NCI-H1436 (cell line): ENCODE measurements around the gene AP5Z1.

Experiments used
- DNase-seq: peaks from one replicate; lab custom pipeline; 2025; lab: John Stamatoyannopoulos, UW

The AP5Z1 gene

DNA sequence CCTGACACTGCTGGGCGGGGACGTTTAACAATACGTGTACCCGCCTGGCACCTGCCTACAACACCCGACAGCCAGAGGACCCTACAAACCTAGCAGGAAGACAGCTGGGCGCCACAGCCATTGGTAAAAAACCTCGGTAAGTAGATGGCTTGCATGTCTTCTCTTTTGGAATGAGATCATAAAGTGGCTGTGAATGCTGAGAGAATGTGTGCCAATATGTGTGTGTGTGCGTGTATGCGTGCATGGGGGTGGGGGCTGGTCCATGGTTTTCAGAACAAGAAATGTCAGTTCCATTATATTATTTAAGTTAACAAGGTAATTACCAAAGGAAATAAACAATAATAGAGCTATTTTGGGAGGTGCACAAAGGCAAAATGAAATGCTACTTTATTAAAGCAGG, 47.3 kb downstream of the AP5Z1 start:
- peak; percentile 11 for DNase-seq

DNA sequence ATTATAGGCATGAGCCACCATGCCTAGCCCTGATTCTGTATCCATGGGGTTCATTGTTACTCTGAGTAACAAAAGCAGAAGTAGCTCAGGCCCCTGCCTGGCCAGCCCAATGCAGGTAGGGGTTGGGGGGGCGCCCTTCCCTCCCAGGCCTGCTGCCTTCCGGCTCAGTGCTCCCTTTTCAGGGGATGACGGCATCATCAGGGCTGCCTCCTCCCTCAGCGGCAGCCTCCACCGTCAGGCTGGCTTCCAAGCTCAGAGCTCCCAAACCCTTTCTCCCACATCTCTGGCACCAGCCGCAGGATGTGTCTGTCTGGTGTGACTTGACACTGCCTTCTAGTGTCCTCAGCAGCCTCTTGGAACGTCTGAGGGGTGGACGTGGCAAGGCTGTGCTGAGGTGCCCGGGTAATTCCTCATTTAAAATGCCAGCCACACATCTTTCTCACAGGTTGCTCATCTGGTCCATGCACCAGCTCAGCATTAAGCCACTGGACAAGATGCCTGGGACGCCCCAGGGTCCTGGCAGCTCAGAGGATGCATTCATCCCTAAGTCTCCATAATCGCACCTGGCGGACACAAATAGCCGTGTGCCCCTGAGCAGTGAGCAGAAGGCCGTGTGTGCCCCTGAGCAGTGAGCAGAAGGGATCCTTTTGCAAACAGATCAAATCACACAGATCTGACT, 48.2 kb downstream of the AP5Z1 start:
- DNase-seq, result no peak

DNA sequence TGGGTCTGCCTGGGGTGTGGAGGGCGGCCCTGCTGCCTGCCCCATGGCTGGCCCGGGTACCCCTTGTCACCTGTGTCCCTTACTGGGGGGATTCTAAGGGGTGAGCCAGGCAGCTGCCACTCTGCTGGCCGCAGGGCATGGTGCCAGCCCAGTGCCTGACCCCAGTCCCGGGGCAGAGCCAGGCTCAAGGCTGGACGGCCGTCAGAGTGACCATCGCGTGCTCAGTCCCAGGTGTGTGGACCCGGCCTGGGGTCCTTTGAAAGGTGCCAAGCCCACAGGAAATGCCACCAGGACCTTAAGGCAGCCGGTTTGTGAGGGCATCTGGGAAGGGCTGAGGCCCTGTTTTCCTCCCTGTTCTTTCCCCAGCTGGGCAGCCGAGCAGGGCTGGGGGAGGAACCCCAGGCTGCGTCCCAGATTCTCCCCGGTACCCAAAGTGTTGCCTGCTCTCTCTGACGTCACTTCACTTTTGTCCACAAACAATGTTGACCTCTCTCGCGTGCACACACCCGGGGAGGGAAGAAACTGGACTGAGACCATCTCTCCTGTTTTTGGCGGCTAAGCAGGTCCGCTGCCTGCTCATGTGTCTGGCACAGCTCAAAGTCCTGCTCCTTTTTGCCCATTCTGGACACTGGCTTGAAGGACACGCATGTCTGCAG, 48.8 kb downstream of the AP5Z1 start:
- DNase-seq, result no peak

DNA sequence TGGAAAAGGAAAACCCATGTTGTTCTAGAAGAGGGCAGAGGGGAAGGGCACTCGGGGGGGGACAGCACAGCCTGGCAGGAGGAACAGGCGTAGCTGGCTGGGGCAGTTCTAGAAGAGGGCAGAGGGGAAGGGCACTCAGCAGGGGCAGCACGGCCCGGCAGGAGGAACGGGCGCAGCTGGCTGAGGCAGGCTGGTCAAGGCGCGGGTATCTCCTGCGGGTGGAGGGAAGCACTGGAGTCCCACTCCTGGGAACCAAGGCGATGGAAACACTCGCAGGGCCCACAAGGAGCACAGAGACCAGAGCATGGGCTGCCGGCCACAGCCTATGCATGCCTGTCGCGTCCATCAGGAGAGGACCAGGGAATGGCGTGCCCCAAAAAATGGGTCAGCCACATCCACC, 49.7 kb downstream of the AP5Z1 start:
- DNase-seq, result no peak

- DNase-seq, result no peak
These were observed 53.4 kb downstream of the AP5Z1 start for GRCh38 chr7:4828720-4829383.

DNA sequence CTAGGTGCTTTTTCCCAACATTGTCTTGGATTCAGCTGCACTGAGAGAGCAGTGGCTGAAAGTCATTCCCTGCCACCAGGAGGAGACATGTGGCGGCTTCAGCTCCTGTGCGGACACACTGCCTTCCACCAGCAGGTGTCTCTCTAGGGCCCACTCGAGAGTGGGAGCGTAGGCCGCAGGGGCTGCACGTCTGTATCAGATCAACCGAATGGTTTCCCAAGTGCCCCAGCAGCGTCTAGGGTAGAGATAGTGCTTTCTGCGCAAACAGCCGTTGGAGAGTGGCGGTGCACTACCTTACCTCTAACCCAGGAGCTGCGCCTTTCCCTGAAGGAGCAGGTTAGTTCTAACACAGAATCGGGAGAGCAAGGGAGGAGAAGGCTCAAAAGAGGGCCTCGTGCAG, 54.8 kb downstream of the AP5Z1 start:
- peak; percentile 36 for DNase-seq

GRCh38 chr7:4831723-4832495, 56.5 kb downstream of the AP5Z1 start:
- DNase-seq, result no peak

- DNase-seq, result no peak
These were observed 57.3 kb downstream of the AP5Z1 start for GRCh38 chr7:4832711-4833110.

DNA sequence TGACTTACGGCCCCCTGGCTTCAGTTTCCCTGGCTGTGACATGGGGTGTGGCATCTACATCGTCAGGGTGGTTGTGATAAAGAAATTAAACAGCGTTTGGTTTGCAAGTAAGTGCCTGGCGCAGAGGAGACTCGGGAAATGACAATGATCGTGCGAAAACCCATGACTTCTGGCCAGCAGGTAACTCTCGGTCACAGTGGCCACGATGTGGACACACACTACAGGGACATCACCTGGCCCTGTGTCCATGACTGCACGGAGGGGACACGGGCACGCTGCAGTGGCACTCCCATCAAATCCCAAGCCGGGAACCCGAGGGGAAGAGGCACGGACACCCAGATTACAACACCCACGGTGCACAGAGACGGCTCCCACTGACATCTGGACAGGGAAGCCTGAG, 57.8 kb downstream of the AP5Z1 start:
- no peak for DNase-seq

DNA sequence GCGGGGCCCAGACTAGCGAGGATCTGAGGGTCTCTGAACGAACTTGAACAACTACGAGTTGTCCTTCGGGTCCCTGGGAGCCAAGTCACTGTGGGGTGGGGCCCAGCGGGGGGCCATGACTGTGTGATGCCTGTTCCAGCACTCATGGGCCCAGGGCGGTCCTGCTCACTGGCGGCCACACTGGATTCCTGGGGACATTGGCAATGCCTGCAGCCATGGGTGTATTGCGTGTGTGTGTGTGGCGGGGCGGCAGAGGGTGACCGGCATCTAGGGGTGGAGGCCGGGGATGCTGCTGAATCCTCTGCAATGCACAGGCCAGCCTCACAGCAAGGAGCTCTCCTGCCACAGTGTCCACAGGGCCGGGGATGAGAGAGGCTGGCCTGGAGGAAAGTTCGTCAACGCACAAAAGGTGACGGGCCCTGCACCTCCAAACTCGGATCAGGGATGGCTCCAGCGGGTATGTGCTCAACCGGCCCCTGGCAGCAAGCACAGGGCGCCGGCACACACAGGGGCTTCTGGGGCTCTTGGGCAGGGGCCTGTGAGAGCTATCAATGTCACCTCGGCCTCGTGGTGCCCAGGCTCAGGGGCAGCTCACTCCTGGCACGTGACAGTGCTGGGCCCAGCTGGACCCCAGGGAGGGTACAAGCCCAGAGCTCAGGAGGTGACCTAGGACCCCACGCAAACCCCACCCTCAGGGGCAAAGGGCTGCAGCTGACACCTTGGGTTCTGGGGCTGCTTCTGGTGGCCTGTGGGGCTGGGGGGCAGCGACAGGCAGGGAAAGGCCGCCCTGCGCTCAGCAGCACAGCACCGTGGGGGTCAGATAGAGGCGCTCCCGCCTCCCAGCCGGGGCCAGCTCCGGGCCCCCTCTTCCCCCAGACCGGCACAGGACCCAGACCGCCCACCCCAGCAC, 58.5 kb downstream of the AP5Z1 start:
- no peak for DNase-seq

GRCh38 chr7:4834601-4835397, 59.4 kb downstream of the AP5Z1 start:
- DNase-seq, result no peak

- DNase-seq, result no peak
These were observed 60.2 kb downstream of the AP5Z1 start for GRCh38 chr7:4835398-4836205.

- DNase-seq, result no peak
These were observed 60.8 kb downstream of the AP5Z1 start for GRCh38 chr7:4836206-4836661.

GRCh38 chr7:4837041-4837802, 61.8 kb downstream of the AP5Z1 start:
- no peak for DNase-seq

DNA sequence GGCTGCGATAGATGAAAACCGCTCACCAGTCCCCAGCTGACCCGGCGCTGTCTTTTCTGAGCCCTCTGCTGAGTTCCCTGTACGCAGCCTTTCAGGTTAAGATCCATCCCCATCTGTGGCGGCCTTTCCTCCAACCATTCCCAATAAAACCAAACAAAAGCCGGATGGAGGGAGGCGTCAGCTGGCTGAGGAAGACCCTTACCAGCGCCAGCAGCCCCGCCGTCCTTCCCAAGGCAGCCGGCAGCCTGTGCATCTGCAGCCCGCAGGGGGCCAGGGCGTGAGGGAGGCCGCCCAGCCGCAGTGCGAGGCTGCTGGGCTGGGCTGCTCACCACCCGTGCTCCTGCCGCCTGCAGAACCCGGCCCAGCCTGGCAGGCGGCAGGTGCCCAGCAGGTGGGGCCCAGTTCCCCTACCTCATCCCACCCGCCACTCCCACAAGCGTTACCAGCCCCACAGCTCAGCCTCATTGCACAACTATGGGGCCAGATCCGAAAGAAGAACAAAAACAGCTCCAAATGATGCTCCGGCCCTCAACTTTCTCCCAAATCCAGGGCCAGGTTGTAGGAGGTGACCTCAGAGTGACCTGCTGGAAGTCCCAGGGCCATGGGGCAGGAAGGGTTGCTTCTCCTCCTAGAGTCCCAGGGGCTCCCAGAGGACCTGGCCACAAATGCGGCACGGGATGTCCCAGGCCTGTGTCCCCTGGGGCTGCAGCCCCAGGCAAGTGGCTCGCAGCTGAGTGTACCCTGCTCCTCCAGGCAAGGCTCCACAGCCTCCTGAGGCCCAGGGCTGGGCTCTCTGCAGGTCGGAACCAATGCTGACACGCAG, 62.6 kb downstream of the AP5Z1 start:
- DNase-seq, result no peak

GRCh38 chr7:4838626-4839334, 63.4 kb downstream of the AP5Z1 start:
- no peak for DNase-seq

GRCh38 chr7:4840079-4840501, 64.7 kb downstream of the AP5Z1 start:
- DNase-seq, result no peak
